Nephron progenitor cell (in vitro differentiated cells): Measurements from ENCODE around the gene MSS51.

Experiments
- DNase-seq: peaks from one replicate; pipeline ENCODE4 v3.0.0; 2021
- H3K27ac Mint-ChIP-seq: 2 replicates; pipeline ENCODE4 v1.8.0; 2021; ENCODE audit warnings: mild to moderate bottlenecking, moderate library complexity, mixed read lengths
- H3K27me3 Mint-ChIP-seq: 2 replicates; pipeline ENCODE4 v1.8.0; 2021; ENCODE audit warnings: mild to moderate bottlenecking, low read depth, mixed read lengths; ENCODE audit not compliant: poor library complexity
- H3K36me3 Mint-ChIP-seq: 2 replicates; pipeline ENCODE4 v1.8.0; 2021; ENCODE audit warnings: low read depth, mixed read lengths
- H3K4me1 Mint-ChIP-seq: 2 replicates; pipeline ENCODE4 v1.8.0; 2021; ENCODE audit warnings: mixed read lengths
- H3K4me3 Mint-ChIP-seq: 2 replicates; pipeline ENCODE4 v1.8.0; 2021; ENCODE audit warnings: mild to moderate bottlenecking, moderate library complexity, mixed read lengths
- H3K9me3 Mint-ChIP-seq: 2 replicates; pipeline ENCODE4 v1.8.0; 2021; ENCODE audit warnings: mild to moderate bottlenecking, moderate library complexity, mixed read lengths
- CTCF ChIP-seq: fragments of 200-600 bp; sonication (generic); IDR thresholded peaks from 2 replicates; pipeline ENCODE4 v1.5.0; 2021; ENCODE audit warnings: antibody characterized with exemption

The MSS51 gene

GRCh38 chr10:73414230-73414945, 19.0 kb downstream of the MSS51 start:
- DNase-seq, result no peak
- Mint-ChIP-seq H3K4me3 (peak overlapping the region; percentile 93), H3K4me1 (peaks cover 22% of the 10 kb centered on the region), H3K27me3 (peaks cover 17% of the 10 kb centered on the region), H3K27ac (no peak overlapping the region), H3K36me3 (no peaks in the 10 kb centered on the region), H3K9me3 (no peaks in the 10 kb centered on the region)
- no peak for TF ChIP-seq CTCF

- no peak for TF ChIP-seq CTCF
- Mint-ChIP-seq H3K36me3 (no peaks in the 10 kb centered on the region), H3K4me1 (peaks cover 22% of the 10 kb centered on the region), H3K4me3 (peak within 1 kb of the TSS; percentile 93), H3K9me3 (no peaks in the 10 kb centered on the region), H3K27me3 (peaks cover 17% of the 10 kb centered on the region), H3K27ac (peak within 1 kb of the TSS; percentile 75)
- DNase-seq, result peak; percentile 97
Measured at GRCh38 chr10:73413528-73414229, 19.7 kb downstream of the MSS51 start, which contains the start of gene ANXA7. ANXA7 (minus strand) TSS chr10:73414058; CDS start chr10:73400856, 13,202 bp downstream.

GRCh38 chr10:73413108-73413527, 20.2 kb downstream of the MSS51 start:
- H3K27me3 Mint-ChIP-seq, result peaks cover 17% of the 10 kb centered on the region
- H3K36me3 Mint-ChIP-seq, result peaks cover under 1% of the 10 kb centered on the region
- no peak for TF ChIP-seq CTCF
- peak; percentile 26 for DNase-seq
- peaks cover 24% of the 10 kb centered on the region for H3K4me1 Mint-ChIP-seq
- peak overlapping the region; percentile 93 for H3K4me3 Mint-ChIP-seq
- H3K27ac Mint-ChIP-seq, result peak overlapping the region; percentile 75
- H3K9me3 Mint-ChIP-seq, result no peaks in the 10 kb centered on the region

GRCh38 chr10:73410897-73411296, 22.5 kb downstream of the MSS51 start:
- H3K27ac Mint-ChIP-seq, result no peak overlapping the region
- H3K36me3 Mint-ChIP-seq, result peaks cover 8% of the 10 kb centered on the region
- H3K9me3 Mint-ChIP-seq, result no peaks in the 10 kb centered on the region
- H3K4me3 Mint-ChIP-seq, result no peak overlapping the region
- no peak for DNase-seq
- peaks cover 31% of the 10 kb centered on the region for H3K4me1 Mint-ChIP-seq
- peaks cover 17% of the 10 kb centered on the region for H3K27me3 Mint-ChIP-seq
- TF ChIP-seq CTCF, result no peak

- TF ChIP-seq CTCF, result no peak
- no peak for DNase-seq
- peaks cover under 1% of the 10 kb centered on the region for H3K27me3 Mint-ChIP-seq
- no peak overlapping the region for H3K27ac Mint-ChIP-seq
- peaks cover 18% of the 10 kb centered on the region for H3K4me1 Mint-ChIP-seq
- H3K9me3 Mint-ChIP-seq, result no peaks in the 10 kb centered on the region
- peaks cover 8% of the 10 kb centered on the region for H3K36me3 Mint-ChIP-seq
- no peak overlapping the region for H3K4me3 Mint-ChIP-seq
Measured at GRCh38 chr10:73408978-73409521, 24.3 kb downstream of the MSS51 start.
